GM12865 (cell line): ENCODE results near the gene HMX2.
A peak's percentile ranks its signal among the peaks of the same experiment; 100 is the strongest.

ENCODE experiments used
- DNase-seq: peaks from one replicate; pipeline ENCODE4 v3.0.0; 2010; ENCODE audit warnings: low read depth
- H3K4me3 ChIP-seq: 2 replicates; pipeline ENCODE4 v1.5.1; 2011; ENCODE audit warnings: mild to moderate bottlenecking, low read depth, low read length, control low read depth
- CTCF ChIP-seq: IDR thresholded peaks from 2 replicates; pipeline ENCODE4 v1.5.1; 2011; ENCODE audit warnings: low read length, control low read depth, low read depth, inconsistent platforms; ENCODE audit not compliant: insufficient read depth; ENCODE audit errors: missing control alignments

The HMX2 gene

GRCh38 chr10:123149162-123149567 lies 1.2 kb downstream of the HMX2 start:
- TF ChIP-seq CTCF, result no peak
- H3K4me3 ChIP-seq, result no peak overlapping the region; the same call in 1 of the 2 replicates
- no peak for DNase-seq

GRCh38 chr10:123149568-123150270 lies 1.8 kb downstream of the HMX2 start:
- DNase-seq, result no peak
- H3K4me3 ChIP-seq, result no peak overlapping the region
- no peak for TF ChIP-seq CTCF

GRCh38 chr10:123150271-123150985 lies 2.5 kb downstream of the HMX2 start:
- DNase-seq, result no peak
- H3K4me3 ChIP-seq, result peak overlapping the region; percentile 41
- no peak for TF ChIP-seq CTCF

- peak overlapping the region; percentile 41 for H3K4me3 ChIP-seq
- TF ChIP-seq CTCF, result no peak
- DNase-seq, result peak; percentile 77
Measured at GRCh38 chr10:123150986-123151736, 3.2 kb downstream of the HMX2 start.

GRCh38 chr10:123151737-123152135 lies 3.8 kb downstream of the HMX2 start:
- no peak for DNase-seq
- peak overlapping the region; percentile 41 for H3K4me3 ChIP-seq
- no peak for TF ChIP-seq CTCF

GRCh38 chr10:123153486-123154091 lies 5.7 kb downstream of the HMX2 start:
- no peak overlapping the region for H3K4me3 ChIP-seq
- no peak for DNase-seq
- TF ChIP-seq CTCF, result no peak
